RWPE2 (cell line): Measurements from ENCODE around the gene SLC25A1.

Experiments
- ATAC-seq: fragments of 200-7000 bp; cut with Tn5 transposase; 3 replicates; pipeline ENCODE4 v1.9.1; 2021; ENCODE audit warnings: low read depth
- DNase-seq: peaks from one replicate; pipeline ENCODE4 v3.0.0-alpha.2; 2020; ENCODE audit warnings: low spot score
- H3K27ac ChIP-seq: fragments of 450-650 bp; 2 replicates; pipeline ENCODE4 v1.5.1; 2017; ENCODE audit warnings: mild to moderate bottlenecking; ENCODE audit not compliant: poor library complexity, severe bottlenecking
- H3K27me3 ChIP-seq: fragments of 250-450 bp; sonication (Bioruptor Pico); 2 replicates; pipeline ENCODE4 v1.5.1; 2021; ENCODE audit warnings: mild to moderate bottlenecking, moderate library complexity; ENCODE audit not compliant: insufficient read depth, poor library complexity, severe bottlenecking
- H3K36me3 ChIP-seq: fragments of 250-450 bp; sonication (Bioruptor Pico); 2 replicates; pipeline ENCODE4 v1.5.1; 2020; ENCODE audit warnings: low read depth, mild to moderate bottlenecking, moderate library complexity
- H3K4me1 ChIP-seq: fragments of 250-450 bp; sonication (Bioruptor Pico); 2 replicates; pipeline ENCODE4 v1.5.1; 2021; ENCODE audit warnings: mild to moderate bottlenecking, moderate library complexity; ENCODE audit not compliant: insufficient read depth, poor library complexity, severe bottlenecking
- H3K4me3 ChIP-seq: fragments of 250-450 bp; sonication (Bioruptor Pico); 2 replicates; pipeline ENCODE4 v1.5.1; 2021; ENCODE audit warnings: mild to moderate bottlenecking, moderate library complexity; ENCODE audit not compliant: severe bottlenecking
- H3K9me3 ChIP-seq: fragments of 250-450 bp; sonication (Bioruptor Pico); 2 replicates; pipeline ENCODE4 v1.5.1; 2021; ENCODE audit warnings: mild to moderate bottlenecking, moderate library complexity; ENCODE audit not compliant: severe bottlenecking
- CTCF ChIP-seq: fragments of 450-650 bp; IDR thresholded peaks from one replicate; pipeline ENCODE4 v1.5.1; 2017; ENCODE audit warnings: mild to moderate bottlenecking, moderate library complexity; ENCODE audit not compliant: poor library complexity, severe bottlenecking

Gene SLC25A1

GRCh38 chr22:19175602-19176174 is 2.8 kb downstream of the SLC25A1 start:
- no peak for TF ChIP-seq CTCF
- Histone ChIP-seq H3K36me3 (peaks cover 21% of the 10 kb centered on the region), H3K27ac (peak overlapping the region; percentile 75), H3K4me1 (peaks cover 18% of the 10 kb centered on the region), H3K4me3 (no peak overlapping the region), H3K9me3 (no peaks in the 10 kb centered on the region), H3K27me3 (no peaks in the 10 kb centered on the region)
- ATAC-seq (no peak), DNase-seq (no peak)

GRCh38 chr22:19175026-19175601 is 3.4 kb downstream of the SLC25A1 start:
- Histone ChIP-seq H3K9me3 (no peaks in the 10 kb centered on the region), H3K27ac (peak overlapping the region; percentile 75), H3K4me3 (no peak overlapping the region), H3K36me3 (peaks cover 21% of the 10 kb centered on the region), H3K4me1 (peaks cover 18% of the 10 kb centered on the region), H3K27me3 (no peaks in the 10 kb centered on the region)
- no peak for TF ChIP-seq CTCF
- ATAC-seq (no peak), DNase-seq (no peak)

- peaks cover 18% of the 10 kb centered on the region for H3K4me1 ChIP-seq
- DNase-seq: no peak
- peak overlapping the region; percentile 75 for H3K27ac ChIP-seq
- H3K9me3 ChIP-seq: no peaks in the 10 kb centered on the region
- peaks cover 7% of the 10 kb centered on the region for H3K27me3 ChIP-seq
- H3K36me3 ChIP-seq: peaks cover 21% of the 10 kb centered on the region
- TF ChIP-seq CTCF: no peak
- ATAC-seq: peak; percentile 20
- no peak overlapping the region for H3K4me3 ChIP-seq
These were observed 4.2 kb downstream of the SLC25A1 start for GRCh38 chr22:19174106-19175025.

- H3K4me1 ChIP-seq: peaks cover 18% of the 10 kb centered on the region
- H3K36me3 ChIP-seq: peaks cover 21% of the 10 kb centered on the region
- peak overlapping the region; percentile 75 for H3K27ac ChIP-seq
- DNase-seq: no peak
- no peak for ATAC-seq
- H3K27me3 ChIP-seq: peaks cover 18% of the 10 kb centered on the region
- peak overlapping the region; percentile 87 for H3K4me3 ChIP-seq
- no peaks in the 10 kb centered on the region for H3K9me3 ChIP-seq
- TF ChIP-seq CTCF: no peak
These were observed 5.2 kb downstream of the SLC25A1 start for GRCh38 chr22:19173047-19174035.
